ENCODE measurements around the gene SLC17A9. TPM values are rescaled to one million over a fixed set of nuclear protein-coding genes. Genes with fewer than 3 reads are reported as not detected.

The SLC17A9 gene
- total RNA-seq, 1 donor from 2014 or later, result 1.2 TPM

DNA sequence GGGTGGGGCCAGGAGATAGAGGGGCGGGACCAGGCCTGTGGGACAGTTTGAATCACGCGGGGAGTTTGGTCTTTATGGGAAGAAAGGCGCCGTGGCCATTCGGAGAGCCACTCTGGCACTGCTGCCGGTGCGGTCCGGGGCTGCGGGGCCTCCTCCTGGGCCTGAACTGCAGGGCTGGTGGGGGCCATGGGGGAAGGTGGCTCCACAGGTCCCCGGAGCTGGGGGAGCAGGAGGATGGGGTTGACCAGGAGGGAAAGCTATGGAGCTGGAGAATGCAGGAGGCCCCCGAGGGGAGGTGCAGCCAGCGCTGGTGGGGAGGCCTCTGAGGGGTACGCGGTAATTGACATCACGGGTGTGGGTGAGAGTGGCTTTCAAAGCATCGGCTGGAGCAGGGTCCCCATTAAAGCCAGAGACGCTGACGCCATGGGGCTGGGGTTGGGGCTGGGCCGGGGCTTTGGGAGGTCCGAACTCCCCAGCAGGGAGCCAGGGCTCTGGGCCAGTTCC is 56.1 kb downstream of the SLC17A9 start:
- TF ChIP-seq CTCF (IDR thresholded peaks at IDR 0.05), result no peak
- H3K4me1 Mint-ChIP-seq (ENCODE audit: low read depth), result peaks cover 4% of the 10 kb centered on the region
- DNase-seq (ENCODE audit: low spot score), result no peak
- peaks cover 30% of the 10 kb centered on the region for H3K27me3 Mint-ChIP-seq (ENCODE audit: low read depth)
- H3K36me3 Mint-ChIP-seq (ENCODE audit: low read depth), result peaks cover 3% of the 10 kb centered on the region
- H3K9me3 Mint-ChIP-seq (ENCODE audit: low read depth), result peaks cover 8% of the 10 kb centered on the region
- H3K27ac Mint-ChIP-seq (ENCODE audit: unreplicated experiment), result no peak overlapping the region
- H3K4me3 Mint-ChIP-seq (ENCODE audit: unreplicated experiment), result peak overlapping the region; percentile 36

DNA sequence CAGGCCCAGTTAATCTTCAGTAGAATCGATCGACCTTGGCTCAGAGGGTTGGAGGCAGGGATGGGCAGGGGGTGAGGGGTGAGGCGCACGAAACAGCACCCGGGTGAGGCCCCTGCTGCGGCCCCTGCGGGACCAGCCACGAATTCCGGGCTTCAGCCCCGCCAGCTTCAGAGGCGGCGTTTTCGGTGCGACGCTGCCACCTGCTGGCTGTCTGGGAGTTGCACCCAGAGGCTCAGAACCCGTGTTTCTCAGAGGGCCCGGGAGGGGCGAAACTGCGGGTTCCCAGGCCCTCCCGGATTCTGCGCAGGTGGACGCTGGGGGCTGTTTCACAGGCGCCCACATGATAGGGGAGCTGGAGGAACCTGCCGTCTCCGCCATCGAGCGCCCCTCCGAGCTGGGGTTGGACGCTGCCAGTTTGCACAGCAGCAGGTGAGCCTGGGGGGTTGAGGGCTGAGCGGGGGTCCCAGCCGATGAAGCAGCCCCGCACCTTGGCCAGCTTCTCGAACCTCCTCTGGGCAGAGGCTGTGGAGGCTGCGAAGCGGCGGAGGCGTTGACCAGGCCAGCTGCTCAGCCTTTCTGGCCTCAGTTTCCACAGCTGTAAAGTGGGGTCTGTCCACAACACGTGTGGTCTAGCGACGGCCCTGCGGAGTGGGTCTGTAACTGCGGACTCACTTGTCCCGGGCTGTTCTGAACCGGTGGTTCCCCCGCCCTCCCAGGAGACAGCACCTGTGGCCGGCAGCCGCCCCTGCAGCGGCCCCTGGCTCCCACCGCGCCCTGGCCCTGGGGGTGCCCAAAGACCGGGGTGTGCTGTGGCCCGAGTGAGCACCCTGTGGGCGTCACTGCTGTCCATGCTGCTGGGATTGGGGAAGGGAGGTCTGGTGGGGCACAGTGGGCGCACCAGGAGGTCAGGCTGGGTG is 56.8 kb downstream of the SLC17A9 start:
- peak; percentile 97 for TF ChIP-seq CTCF (IDR thresholded peaks at IDR 0.05)
- H3K9me3 Mint-ChIP-seq (ENCODE audit: low read depth), result peaks cover 12% of the 10 kb centered on the region
- H3K4me3 Mint-ChIP-seq (ENCODE audit: unreplicated experiment), result peak overlapping the region; percentile 36
- DNase-seq (ENCODE audit: low spot score), result no peak
- H3K36me3 Mint-ChIP-seq (ENCODE audit: low read depth), result peaks cover 7% of the 10 kb centered on the region
- H3K27ac Mint-ChIP-seq (ENCODE audit: unreplicated experiment), result no peak overlapping the region
- H3K4me1 Mint-ChIP-seq (ENCODE audit: low read depth), result peaks cover 4% of the 10 kb centered on the region
- peaks cover 34% of the 10 kb centered on the region for H3K27me3 Mint-ChIP-seq (ENCODE audit: low read depth)

GRCh38 chr20:63009988-63010769 is 57.7 kb downstream of the SLC17A9 start:
- Mint-ChIP-seq H3K9me3 (ENCODE audit: low read depth) (peaks cover 12% of the 10 kb centered on the region), H3K27ac (ENCODE audit: unreplicated experiment) (no peak overlapping the region)

DNA sequence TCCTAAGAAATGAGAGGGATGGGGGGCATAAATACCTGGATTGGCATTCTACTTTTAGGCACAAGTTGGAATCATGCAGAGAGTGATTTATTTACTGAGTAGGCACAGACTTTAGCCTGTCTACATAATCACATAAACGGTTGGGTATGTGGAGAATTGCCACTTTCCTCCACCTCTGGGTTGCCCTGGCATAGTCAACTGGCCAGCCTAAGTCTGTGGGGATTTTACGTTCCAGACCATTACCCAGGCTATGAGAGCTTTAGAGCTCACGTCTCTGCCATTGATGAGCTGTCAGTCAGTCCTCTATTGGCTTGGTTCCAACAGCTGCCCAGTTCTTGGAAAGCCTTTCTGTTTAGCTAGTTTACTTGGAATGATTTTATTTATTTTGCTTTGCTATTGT is 59.3 kb downstream of the SLC17A9 start:
- no peak overlapping the region for H3K27ac Mint-ChIP-seq (ENCODE audit: unreplicated experiment)
- H3K4me1 Mint-ChIP-seq (ENCODE audit: low read depth), result peaks cover 10% of the 10 kb centered on the region
- H3K27me3 Mint-ChIP-seq (ENCODE audit: low read depth), result peaks cover 43% of the 10 kb centered on the region
- peaks cover 9% of the 10 kb centered on the region for H3K36me3 Mint-ChIP-seq (ENCODE audit: low read depth)
- DNase-seq (ENCODE audit: low spot score), result no peak
- H3K4me3 Mint-ChIP-seq (ENCODE audit: unreplicated experiment), result no peak overlapping the region
- peaks cover 12% of the 10 kb centered on the region for H3K9me3 Mint-ChIP-seq (ENCODE audit: low read depth)
- TF ChIP-seq CTCF (IDR thresholded peaks at IDR 0.05), result no peak

More at GRCh38 chr20:63009988-63010769, 57.7 kb downstream of the SLC17A9 start:
- Mint-ChIP-seq H3K4me3 (ENCODE audit: unreplicated experiment) (no peak overlapping the region), H3K27me3 (ENCODE audit: low read depth) (peaks cover 39% of the 10 kb centered on the region), H3K36me3 (ENCODE audit: low read depth) (peaks cover 9% of the 10 kb centered on the region), H3K4me1 (ENCODE audit: low read depth) (peaks cover 10% of the 10 kb centered on the region)
- TF ChIP-seq CTCF (IDR thresholded peaks at IDR 0.05), result no peak
- no peak for DNase-seq (ENCODE audit: low spot score)

DNA sequence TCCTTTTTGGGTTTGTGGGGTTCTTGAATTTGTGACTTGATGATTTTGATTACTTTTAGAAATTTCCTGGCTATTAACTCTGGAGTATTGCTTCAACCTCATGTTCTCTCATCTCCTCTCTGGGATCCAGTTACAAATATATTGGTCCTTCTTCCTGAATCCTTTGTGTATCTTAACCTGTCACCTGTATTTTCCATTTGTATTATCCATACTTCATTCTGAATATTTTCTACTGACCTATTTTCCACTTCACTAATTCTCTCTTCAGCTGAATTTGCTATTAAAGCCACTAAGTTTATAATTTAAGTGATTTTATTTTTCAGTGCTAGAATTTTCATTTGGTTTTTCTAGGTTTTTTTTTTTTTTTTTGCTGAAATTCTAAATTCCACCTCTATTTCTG is 60.7 kb downstream of the SLC17A9 start:
- H3K4me1 Mint-ChIP-seq (ENCODE audit: low read depth), result peaks cover 10% of the 10 kb centered on the region
- no peak overlapping the region for H3K4me3 Mint-ChIP-seq (ENCODE audit: unreplicated experiment)
- peaks cover 38% of the 10 kb centered on the region for H3K27me3 Mint-ChIP-seq (ENCODE audit: low read depth)
- no peak for DNase-seq (ENCODE audit: low spot score)
- H3K27ac Mint-ChIP-seq (ENCODE audit: unreplicated experiment), result no peak overlapping the region
- peaks cover 9% of the 10 kb centered on the region for H3K36me3 Mint-ChIP-seq (ENCODE audit: low read depth)
- H3K9me3 Mint-ChIP-seq (ENCODE audit: low read depth), result peaks cover 12% of the 10 kb centered on the region
- no peak for TF ChIP-seq CTCF (IDR thresholded peaks at IDR 0.05)
